Osteoblast (primary cell): ENCODE results near the gene MPND. TPM values are rescaled to one million over a fixed set of nuclear protein-coding genes. Genes with fewer than 3 reads are reported as not detected.

ENCODE experiments used
- DNase-seq: peaks from one replicate; pipeline ENCODE4 v3.0.0; 2011; ENCODE audit warnings: low spot score, mixed read lengths; ENCODE audit not compliant: insufficient read length; ENCODE audit errors: missing footprints
- H2AFZ ChIP-seq: 2 replicates; pipeline ENCODE4 v1.6.0; 2011; ENCODE audit warnings: mild to moderate bottlenecking, low read length
- H3K27ac ChIP-seq: 2 replicates; pipeline ENCODE4 v1.5.1; 2011; ENCODE audit warnings: mild to moderate bottlenecking, low read depth, low read length, moderate library complexity
- H3K27me3 ChIP-seq: 2 replicates; pipeline ENCODE4 v1.6.0; 2012; ENCODE audit warnings: mild to moderate bottlenecking, control low read depth, inconsistent platforms, low read length, moderate library complexity; ENCODE audit not compliant: insufficient read depth
- H3K36me3 ChIP-seq: 2 replicates; pipeline ENCODE4 v1.5.1; 2011; ENCODE audit warnings: mild to moderate bottlenecking, low read length, control low read depth, moderate library complexity; ENCODE audit not compliant: insufficient read depth
- H3K4me1 ChIP-seq: 2 replicates; pipeline ENCODE4 v1.5.1; 2011; ENCODE audit warnings: mild to moderate bottlenecking, low read length, control low read depth, moderate library complexity; ENCODE audit not compliant: insufficient read depth
- H3K4me2 ChIP-seq: 2 replicates; pipeline ENCODE4 v1.6.0; 2011; ENCODE audit warnings: mild to moderate bottlenecking, low read length; ENCODE audit not compliant: insufficient read depth
- H3K4me3 ChIP-seq: fragments of 200-600 bp; sonication (generic); 3 replicates; pipeline ENCODE4 v1.5.1; 2012; ENCODE audit warnings: mild to moderate bottlenecking, low read length, inconsistent platforms; ENCODE audit not compliant: insufficient read depth
- H3K79me2 ChIP-seq: 2 replicates; pipeline ENCODE4 v1.6.0; 2012; ENCODE audit warnings: mild to moderate bottlenecking, low read length, control low read depth, inconsistent platforms; ENCODE audit not compliant: insufficient read depth
- H3K9me3 ChIP-seq: 2 replicates; pipeline ENCODE4 v1.5.1; 2011; ENCODE audit warnings: low read depth, low read length, control low read depth
- H4K20me1 ChIP-seq: 2 replicates; pipeline ENCODE4 v1.6.0; 2012; ENCODE audit warnings: mild to moderate bottlenecking, low read length, control low read depth; ENCODE audit not compliant: insufficient read depth
- CTCF ChIP-seq: IDR thresholded peaks from 2 replicates; pipeline ENCODE4 v1.5.1; 2011; ENCODE audit warnings: mild to moderate bottlenecking, low read depth, low read length, moderate library complexity; ENCODE audit errors: extremely low read depth
- total RNA-seq: library from RNA; depleted of rRNA; stranded (reverse); fragments of >200 nt; gene quantifications from 2 replicates; pipeline ENCODE4 v1.2.3, GENCODE V29; 2012

Gene MPND
- total RNA-seq, 1 donor, result 6.9 TPM

- peak within 1 kb of the TSS; percentile 95 for H3K4me2 ChIP-seq
- H3K79me2 ChIP-seq, result peaks cover 78% of the 10 kb centered on the region
- H4K20me1 ChIP-seq, result peaks cover 39% of the 10 kb centered on the region
- peak within 1 kb of the TSS; percentile 96 for H3K27ac ChIP-seq
- no peaks in the 10 kb centered on the region for H3K27me3 ChIP-seq
- TF ChIP-seq CTCF, result peak; percentile 86
- DNase-seq, result peak; percentile 99
- peak within 1 kb of the TSS; percentile 18 for H2AFZ ChIP-seq
- peak within 1 kb of the TSS; percentile 81 for H3K4me3 ChIP-seq
- H3K9me3 ChIP-seq, result no peaks in the 10 kb centered on the region
- H3K36me3 ChIP-seq, result peaks cover 7% of the 10 kb centered on the region
- peaks cover 41% of the 10 kb centered on the region for H3K4me1 ChIP-seq
Observed at GRCh38 chr19:4400135-4400936, 57.0 kb downstream of the MPND start, which contains the start of gene SH3GL1. TSS of gene SH3GL1 (minus strand) at chr19:4400547. CDS start at chr19:4400368, 179 bp downstream.

- Histone ChIP-seq H3K4me2 (peak overlapping the region; percentile 95), H3K9me3 (no peaks in the 10 kb centered on the region), H3K4me1 (peaks cover 41% of the 10 kb centered on the region), H3K4me3 (peak overlapping the region; percentile 86), H3K27ac (peak overlapping the region; percentile 96), H3K27me3 (no peaks in the 10 kb centered on the region), H2AFZ (peak overlapping the region; percentile 83), H3K79me2 (peaks cover 74% of the 10 kb centered on the region), H4K20me1 (peaks cover 27% of the 10 kb centered on the region), H3K36me3 (peaks cover 7% of the 10 kb centered on the region)
- no peak for TF ChIP-seq CTCF
- DNase-seq, result peak; percentile 88
Observed at GRCh38 chr19:4401769-4402170, 58.4 kb downstream of the MPND start.

- peaks cover 35% of the 10 kb centered on the region for H3K4me1 ChIP-seq
- peak within 1 kb of the TSS; percentile 95 for H3K4me2 ChIP-seq
- H3K79me2 ChIP-seq, result peaks cover 72% of the 10 kb centered on the region
- H3K4me3 ChIP-seq, result peak within 1 kb of the TSS; percentile 86
- no peaks in the 10 kb centered on the region for H3K9me3 ChIP-seq
- peak; percentile 100 for DNase-seq
- H2AFZ ChIP-seq, result peak within 1 kb of the TSS; percentile 88
- H3K27ac ChIP-seq, result peak within 1 kb of the TSS; percentile 96
- peaks cover 21% of the 10 kb centered on the region for H4K20me1 ChIP-seq
- peaks cover 7% of the 10 kb centered on the region for H3K36me3 ChIP-seq
- TF ChIP-seq CTCF, result no peak
- no peaks in the 10 kb centered on the region for H3K27me3 ChIP-seq
Observed at GRCh38 chr19:4402171-4403004, 59.0 kb downstream of the MPND start, which contains the start of gene CHAF1A. TSS of gene CHAF1A (plus strand) at chr19:4402640. CDS start at chr19:4402763, 123 bp downstream.
